HEK293 (cell line): ENCODE data around the gene SOX5.

Source experiments
- ZNF529 ChIP-seq: fragments of 450-650 bp; formaldehyde crosslinking; IDR thresholded peaks from 2 replicates; pipeline ENCODE4 v1.5.1; 2017; ENCODE audit warnings: missing genetic modification characterization, missing biosample characterization; ENCODE audit not compliant: insufficient replicate concordance
- ZSCAN4 ChIP-seq: fragments of 450-650 bp; formaldehyde crosslinking; IDR thresholded peaks from 2 replicates; pipeline ENCODE4 v1.5.1; 2017; ENCODE audit warnings: missing biosample characterization, missing genetic modification characterization
- TF ChIP-seq, protein P1 (sequence below): fragments of 450-650 bp; formaldehyde crosslinking; IDR thresholded peaks from 2 replicates; pipeline ENCODE4 v1.5.1; 2016; ENCODE audit warnings: missing biosample characterization, missing genetic modification characterization, low read depth

DNA sequence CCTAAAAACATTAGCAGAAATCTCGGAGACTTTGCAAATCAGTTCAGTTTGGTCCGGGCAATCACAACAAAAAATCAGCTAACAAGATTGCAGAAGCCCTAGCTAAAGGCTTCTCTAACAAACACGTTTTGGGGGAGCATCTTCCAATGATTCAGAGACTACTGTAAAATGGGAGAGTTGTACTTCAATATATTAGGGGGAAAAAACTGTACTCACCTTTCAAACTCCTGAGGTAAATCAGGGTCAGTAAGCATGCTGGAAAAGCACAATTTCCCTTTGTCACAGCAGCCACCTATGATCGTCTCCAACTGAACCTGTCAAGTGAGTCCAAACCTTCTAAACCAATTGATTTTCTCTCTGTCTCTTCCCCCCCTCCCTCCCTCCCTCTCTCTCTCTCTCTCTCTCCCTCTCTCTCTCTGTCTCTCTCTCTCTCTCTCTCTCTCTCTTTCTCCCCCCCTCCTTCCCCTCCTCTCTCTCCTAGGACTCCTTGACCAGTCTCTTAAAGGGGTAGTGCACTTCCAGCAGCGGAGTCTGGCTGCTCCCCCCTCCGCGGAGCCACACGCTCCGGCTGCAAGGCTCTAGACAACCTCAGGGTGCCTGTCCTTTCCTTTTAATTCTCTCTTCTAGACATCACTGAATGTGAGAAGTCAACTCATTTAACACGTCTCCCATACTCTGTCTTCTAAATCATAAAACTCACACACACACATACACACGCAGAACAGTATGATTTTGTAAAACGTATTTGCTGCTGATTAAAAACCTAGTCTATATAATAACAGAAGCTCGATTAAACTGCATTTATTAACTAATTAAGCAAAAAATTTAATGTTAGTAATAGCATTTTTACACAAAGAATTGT is at the start of gene SOX5:
- no peak for TF ChIP-seq ZSCAN4 (tag by site-specific recombination)
- TF ChIP-seq, protein P1, sequence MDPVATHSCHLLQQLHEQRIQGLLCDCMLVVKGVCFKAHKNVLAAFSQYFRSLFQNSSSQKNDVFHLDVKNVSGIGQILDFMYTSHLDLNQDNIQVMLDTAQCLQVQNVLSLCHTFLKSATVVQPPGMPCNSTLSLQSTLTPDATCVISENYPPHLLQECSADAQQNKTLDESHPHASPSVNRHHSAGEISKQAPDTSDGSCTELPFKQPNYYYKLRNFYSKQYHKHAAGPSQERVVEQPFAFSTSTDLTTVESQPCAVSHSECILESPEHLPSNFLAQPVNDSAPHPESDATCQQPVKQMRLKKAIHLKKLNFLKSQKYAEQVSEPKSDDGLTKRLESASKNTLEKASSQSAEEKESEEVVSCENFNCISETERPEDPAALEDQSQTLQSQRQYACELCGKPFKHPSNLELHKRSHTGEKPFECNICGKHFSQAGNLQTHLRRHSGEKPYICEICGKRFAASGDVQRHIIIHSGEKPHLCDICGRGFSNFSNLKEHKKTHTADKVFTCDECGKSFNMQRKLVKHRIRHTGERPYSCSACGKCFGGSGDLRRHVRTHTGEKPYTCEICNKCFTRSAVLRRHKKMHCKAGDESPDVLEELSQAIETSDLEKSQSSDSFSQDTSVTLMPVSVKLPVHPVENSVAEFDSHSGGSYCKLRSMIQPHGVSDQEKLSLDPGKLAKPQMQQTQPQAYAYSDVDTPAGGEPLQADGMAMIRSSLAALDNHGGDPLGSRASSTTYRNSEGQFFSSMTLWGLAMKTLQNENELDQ (tag by site-specific recombination): no peak
- no peak for TF ChIP-seq ZNF529 (tag by site-specific recombination)
